ENCODE measurements around the gene PDE6C. TPM values are rescaled to one million over a fixed set of nuclear protein-coding genes. Genes with fewer than 3 reads are reported as not detected.

Gene PDE6C
- total and polyA plus RNA-seq, 2 of the 8 experiments (the other 6 are each of a cell fraction or from before 2014, with no cell fraction given) = not detected

- no peak overlapping the region for H2AK5ac ChIP-seq (ENCODE audit: low read depth, low read length)
- WGBS, 2 experiments (ENCODE audit: extremely low coverage in 1 of 2, insufficient coverage in 1 of 2, insufficient read length in 1 of 2, insufficient replicate concordance in 2 of 2, low coverage in 1 of 2, low lambda C conversion rate in 2 of 2, missing lambda C conversion rate in 1 of 2) = 91% methylated on average over 7 of the region's 7 CpGs; no CpG with 5 or more reads in 1 of the 2 experiments
- TF ChIP-seq EGR1 (IDR thresholded peaks at IDR 0.05; ENCODE audit: borderline replicate concordance, low read depth, low read length) (no peak), SIX5 (IDR thresholded peaks at IDR 0.05; ENCODE audit: low read depth, low read length) (no peak), ASH2L (IDR thresholded peaks at IDR 0.05; ENCODE audit: low read length) (no peak), ZNF274 (IDR thresholded peaks at IDR 0.05; ENCODE audit: borderline replicate concordance, extremely low read depth, low read length) (no peak), EZH2 (IDR thresholded peaks at IDR 0.05; ENCODE audit: low read depth, low read length, severe bottlenecking) (no peak), RFX5 (IDR thresholded peaks at IDR 0.05; ENCODE audit: borderline replicate concordance, low read depth, low read length) (no peak), EP300 (IDR thresholded peaks at IDR 0.05; ENCODE audit: borderline replicate concordance in 1 of 2, low read depth in 2 of 2, low read length in 2 of 2) (no peak), FOSL1 (IDR thresholded peaks at IDR 0.05; ENCODE audit: insufficient read depth, low read depth, low read length) (no peak), PHF8 (conservative IDR thresholded peaks at IDR 0.05; ENCODE audit: low read depth, low read length) (no peak), ATF2 (IDR thresholded peaks at IDR 0.05; ENCODE audit: low read length) (no peak), TCF12 (IDR thresholded peaks at IDR 0.05; ENCODE audit: low read depth, low read length) (no peak)
Observed at GRCh38 chr10:93639791-93640190, 27.5 kb downstream of the PDE6C start.

More at GRCh38 chr10:93639791-93640190, 27.5 kb downstream of the PDE6C start:
- H3K9me3 ChIP-seq (ENCODE audit: insufficient read depth in 2 of 2, low read depth in 1 of 2, low read length in 1 of 2) = no peaks in the 10 kb centered on the region
- no peaks in the 10 kb centered on the region for H3K79me2 ChIP-seq (ENCODE audit: control insufficient read depth in 1 of 2, insufficient read depth in 2 of 2, low read length in 2 of 2)
- no peak overlapping the region for H3K4me2 ChIP-seq (ENCODE audit: insufficient read depth in 1 of 2, low read depth in 2 of 2, low read length in 2 of 2)
- H2BK20ac ChIP-seq (ENCODE audit: low read length) = no peak overlapping the region
- no peak overlapping the region for H2BK120ac ChIP-seq (replicated peaks; ENCODE audit: low read depth, low read length)
- H2AFZ ChIP-seq (ENCODE audit: low read length) = no peak overlapping the region
- H4K5ac ChIP-seq (ENCODE audit: insufficient read length, low read depth, low read length) = no peak overlapping the region
- H4K91ac ChIP-seq (replicated peaks; ENCODE audit: insufficient read length, low read length) = no peak overlapping the region
- H3K36me3 ChIP-seq (ENCODE audit: control insufficient read depth in 2 of 4, insufficient read depth in 4 of 4, low read length in 3 of 4) = no peaks in the 10 kb centered on the region
- H3K23ac ChIP-seq (ENCODE audit: insufficient read length) = no peak overlapping the region
- DNase-seq (ENCODE audit: low read depth in 1 of 2, low spot score in 2 of 2) (no peak), FAIRE-seq (no peak)
- no peak overlapping the region for H3K4ac ChIP-seq (replicated peaks; ENCODE audit: insufficient read length, low read depth, low read length)
- no peak overlapping the region for H3K27ac ChIP-seq (ENCODE audit: low read depth, low read length)
- H2BK12ac ChIP-seq (ENCODE audit: low read depth, low read length) = no peak overlapping the region
- H3K56ac ChIP-seq (replicated peaks; ENCODE audit: insufficient read length, low read depth, low read length) = no peak overlapping the region
- H3K14ac ChIP-seq (ENCODE audit: insufficient read length) = no peak overlapping the region
- H3K18ac ChIP-seq (ENCODE audit: extremely low read depth, low read length) = no peak overlapping the region
- no peak overlapping the region for H2BK5ac ChIP-seq (ENCODE audit: low read depth, low read length)
- CTCF ChIA-PET (ENCODE audit: partially characterized antibody) = interaction anchor here (1.0 kb wide), 1 partner anchor 9 kb away, joined by 3 read pairs; no protein-coding TSS in a partner anchor
- H3K4me3 ChIP-seq (ENCODE audit: extremely low read depth in 1 of 4, insufficient read depth in 2 of 4, low read depth in 3 of 4, low read length in 4 of 4) = no peak overlapping the region
- H3K79me1 ChIP-seq (ENCODE audit: low read depth, low read length) = no peaks in the 10 kb centered on the region
- no peaks in the 10 kb centered on the region for H3K27me3 ChIP-seq (replicated peaks in 1 of 4; ENCODE audit: control insufficient read depth in 3 of 4, extremely low read depth in 1 of 4, insufficient read depth in 3 of 4, low read length in 3 of 4)
- H2BK15ac ChIP-seq (ENCODE audit: low read length) = no peak overlapping the region
- POLR2A ChIA-PET (ENCODE audit: partially characterized antibody) = no interaction called here
- no peak overlapping the region for H3K9ac ChIP-seq (replicated peaks in 1 of 4; ENCODE audit: extremely low read depth in 1 of 4, low read depth in 3 of 4, low read length in 3 of 4)
- H3K4me1 ChIP-seq (replicated peaks in 1 of 4; ENCODE audit: control insufficient read depth in 3 of 4, insufficient read depth in 4 of 4, low read length in 3 of 4) = no peaks in the 10 kb centered on the region
- H4K8ac ChIP-seq (ENCODE audit: extremely low read depth, insufficient read depth, low read length) = no peak overlapping the region
- H4K20me1 ChIP-seq (replicated peaks in 1 of 2; ENCODE audit: control insufficient read depth in 1 of 2, insufficient read depth in 2 of 2, low read length in 2 of 2) = no peaks in the 10 kb centered on the region
- no peaks in the 10 kb centered on the region for H3K23me2 ChIP-seq (ENCODE audit: low read depth, low read length)

Data from H1 (cell line).